H1 (cell line): ENCODE results near the gene CBLC. TPM values are rescaled to one million over a fixed set of nuclear protein-coding genes. Genes with fewer than 3 reads are reported as not detected.

Experiments used
- BRCA1 ChIP-seq: IDR thresholded peaks from 2 replicates; pipeline ENCODE4 v1.6.1; 2012; ENCODE audit warnings: low read depth, low read length, improper control_type of control experiment
- CBX5 ChIP-seq: fragments of 300-800, 300-1000 bp; sonication (generic); IDR thresholded peaks from 2 replicates; pipeline ENCODE4 v1.7.1; 2016; ENCODE audit warnings: antibody characterized with exemption, low read length, low read depth
- CHD2 ChIP-seq: IDR thresholded peaks from 2 replicates; pipeline ENCODE4 v1.6.1; 2012; ENCODE audit warnings: low read length, improper control_type of control experiment
- KDM1A ChIP-seq: fragments of 200-600, 300-600 bp; sonication (generic); IDR thresholded peaks from 2 replicates; pipeline ENCODE4 v1.7.1; 2016; ENCODE audit warnings: mild to moderate bottlenecking, low read length, borderline replicate concordance
- KDM5A ChIP-seq: fragments of 200-600 bp; IDR thresholded peaks from 2 replicates; pipeline ENCODE4 v1.7.1; 2012; ENCODE audit warnings: mild to moderate bottlenecking, low read length, inconsistent platforms, mixed read lengths
- RAD21 ChIP-seq, 2 experiments: IDR thresholded peaks in 1 of 2; conservative IDR thresholded peaks in 1 of 2; 2 replicates each; pipeline ENCODE4 v1.6.1; 2011; ENCODE audit warnings: low read depth in 2 of 2, low read length in 2 of 2, improper control_type of control experiment in 1 of 2, inconsistent platforms in 1 of 2, mild to moderate bottlenecking in 1 of 2, moderate library complexity in 1 of 2
- RNF2 ChIP-seq: fragments of 200-900, 300-1000 bp; sonication (generic); IDR thresholded peaks from 2 replicates; pipeline ENCODE4 v1.7.1; 2016; ENCODE audit warnings: borderline replicate concordance, low read depth, mild to moderate bottlenecking, antibody characterized with exemption, low read length; ENCODE audit not compliant: poor library complexity, severe bottlenecking; ENCODE audit errors: missing control alignments
- SP2 ChIP-seq: IDR thresholded peaks from 2 replicates; pipeline ENCODE4 v1.6.1; 2012; ENCODE audit warnings: mild to moderate bottlenecking, low read length, inconsistent platforms
- SP4 ChIP-seq: IDR thresholded peaks from 2 replicates; pipeline ENCODE4 v1.6.1; 2012; ENCODE audit warnings: low read length, inconsistent platforms
- polyA plus RNA-seq, 7 experiments: library from polyadenylated mRNA; depleted of rRNA in 3 of 7; stranded (reverse) in 5 of 7; unstranded in 2 of 7; fragments of >200 nt in 5 of 7; fragments of 200-250 nt in 2 of 7; gene quantifications; 1 replicate in 5 of 7; 2 replicates in 1 of 7; 4 replicates in 1 of 7; pipeline versions ENCODE4 v1.2.1 to v1.2.3, GENCODE V29; 2011 to 2013; ENCODE audit warnings: missing spikeins in 2 of 7, mixed read lengths in 2 of 7
- total RNA-seq: library from RNA; stranded (reverse); fragmentation: NEBNext Ultra II Directional; extraction: Animal tissue kit (Norgen Biotek cat#: 25700); gene quantifications from 2 replicates; pipeline ENCODE4 v1.2.1, GENCODE V29; 2021
- TF ChIP-seq, protein P1 (sequence below): fragments of 300-600 bp; sonication (generic); IDR thresholded peaks from 2 replicates; pipeline ENCODE4 v1.7.1; 2012; ENCODE audit warnings: low read length, moderate library complexity, mild to moderate bottlenecking, inconsistent platforms; ENCODE audit not compliant: insufficient replicate concordance

Gene CBLC
- total and polyA plus RNA-seq, 2 of the 8 experiments (the other 6 are each of a cell fraction or from before 2014, with no cell fraction given), result 17.4 to 35.7 TPM

DNA sequence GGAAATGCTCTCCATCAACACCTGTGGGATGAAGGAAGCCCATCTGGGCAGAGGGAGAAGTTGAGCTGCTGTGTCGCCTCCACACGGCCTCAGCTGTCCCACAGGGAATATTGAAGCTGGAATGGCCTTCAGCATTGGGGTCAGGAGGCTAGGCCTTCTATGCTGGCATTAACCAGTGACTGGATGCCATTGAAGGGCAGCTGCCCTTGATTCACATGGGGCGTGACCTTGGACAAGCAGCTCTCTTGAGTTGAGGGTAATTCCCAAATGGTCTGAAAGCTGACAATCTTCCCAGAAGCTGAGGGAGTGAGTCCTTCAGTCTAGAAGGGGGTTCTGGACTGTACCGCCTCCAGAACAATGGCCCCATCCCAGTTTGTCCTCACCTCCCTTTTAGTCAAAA lies 22.5 kb upstream of the CBLC start (continued):
- TF ChIP-seq, protein P1, sequence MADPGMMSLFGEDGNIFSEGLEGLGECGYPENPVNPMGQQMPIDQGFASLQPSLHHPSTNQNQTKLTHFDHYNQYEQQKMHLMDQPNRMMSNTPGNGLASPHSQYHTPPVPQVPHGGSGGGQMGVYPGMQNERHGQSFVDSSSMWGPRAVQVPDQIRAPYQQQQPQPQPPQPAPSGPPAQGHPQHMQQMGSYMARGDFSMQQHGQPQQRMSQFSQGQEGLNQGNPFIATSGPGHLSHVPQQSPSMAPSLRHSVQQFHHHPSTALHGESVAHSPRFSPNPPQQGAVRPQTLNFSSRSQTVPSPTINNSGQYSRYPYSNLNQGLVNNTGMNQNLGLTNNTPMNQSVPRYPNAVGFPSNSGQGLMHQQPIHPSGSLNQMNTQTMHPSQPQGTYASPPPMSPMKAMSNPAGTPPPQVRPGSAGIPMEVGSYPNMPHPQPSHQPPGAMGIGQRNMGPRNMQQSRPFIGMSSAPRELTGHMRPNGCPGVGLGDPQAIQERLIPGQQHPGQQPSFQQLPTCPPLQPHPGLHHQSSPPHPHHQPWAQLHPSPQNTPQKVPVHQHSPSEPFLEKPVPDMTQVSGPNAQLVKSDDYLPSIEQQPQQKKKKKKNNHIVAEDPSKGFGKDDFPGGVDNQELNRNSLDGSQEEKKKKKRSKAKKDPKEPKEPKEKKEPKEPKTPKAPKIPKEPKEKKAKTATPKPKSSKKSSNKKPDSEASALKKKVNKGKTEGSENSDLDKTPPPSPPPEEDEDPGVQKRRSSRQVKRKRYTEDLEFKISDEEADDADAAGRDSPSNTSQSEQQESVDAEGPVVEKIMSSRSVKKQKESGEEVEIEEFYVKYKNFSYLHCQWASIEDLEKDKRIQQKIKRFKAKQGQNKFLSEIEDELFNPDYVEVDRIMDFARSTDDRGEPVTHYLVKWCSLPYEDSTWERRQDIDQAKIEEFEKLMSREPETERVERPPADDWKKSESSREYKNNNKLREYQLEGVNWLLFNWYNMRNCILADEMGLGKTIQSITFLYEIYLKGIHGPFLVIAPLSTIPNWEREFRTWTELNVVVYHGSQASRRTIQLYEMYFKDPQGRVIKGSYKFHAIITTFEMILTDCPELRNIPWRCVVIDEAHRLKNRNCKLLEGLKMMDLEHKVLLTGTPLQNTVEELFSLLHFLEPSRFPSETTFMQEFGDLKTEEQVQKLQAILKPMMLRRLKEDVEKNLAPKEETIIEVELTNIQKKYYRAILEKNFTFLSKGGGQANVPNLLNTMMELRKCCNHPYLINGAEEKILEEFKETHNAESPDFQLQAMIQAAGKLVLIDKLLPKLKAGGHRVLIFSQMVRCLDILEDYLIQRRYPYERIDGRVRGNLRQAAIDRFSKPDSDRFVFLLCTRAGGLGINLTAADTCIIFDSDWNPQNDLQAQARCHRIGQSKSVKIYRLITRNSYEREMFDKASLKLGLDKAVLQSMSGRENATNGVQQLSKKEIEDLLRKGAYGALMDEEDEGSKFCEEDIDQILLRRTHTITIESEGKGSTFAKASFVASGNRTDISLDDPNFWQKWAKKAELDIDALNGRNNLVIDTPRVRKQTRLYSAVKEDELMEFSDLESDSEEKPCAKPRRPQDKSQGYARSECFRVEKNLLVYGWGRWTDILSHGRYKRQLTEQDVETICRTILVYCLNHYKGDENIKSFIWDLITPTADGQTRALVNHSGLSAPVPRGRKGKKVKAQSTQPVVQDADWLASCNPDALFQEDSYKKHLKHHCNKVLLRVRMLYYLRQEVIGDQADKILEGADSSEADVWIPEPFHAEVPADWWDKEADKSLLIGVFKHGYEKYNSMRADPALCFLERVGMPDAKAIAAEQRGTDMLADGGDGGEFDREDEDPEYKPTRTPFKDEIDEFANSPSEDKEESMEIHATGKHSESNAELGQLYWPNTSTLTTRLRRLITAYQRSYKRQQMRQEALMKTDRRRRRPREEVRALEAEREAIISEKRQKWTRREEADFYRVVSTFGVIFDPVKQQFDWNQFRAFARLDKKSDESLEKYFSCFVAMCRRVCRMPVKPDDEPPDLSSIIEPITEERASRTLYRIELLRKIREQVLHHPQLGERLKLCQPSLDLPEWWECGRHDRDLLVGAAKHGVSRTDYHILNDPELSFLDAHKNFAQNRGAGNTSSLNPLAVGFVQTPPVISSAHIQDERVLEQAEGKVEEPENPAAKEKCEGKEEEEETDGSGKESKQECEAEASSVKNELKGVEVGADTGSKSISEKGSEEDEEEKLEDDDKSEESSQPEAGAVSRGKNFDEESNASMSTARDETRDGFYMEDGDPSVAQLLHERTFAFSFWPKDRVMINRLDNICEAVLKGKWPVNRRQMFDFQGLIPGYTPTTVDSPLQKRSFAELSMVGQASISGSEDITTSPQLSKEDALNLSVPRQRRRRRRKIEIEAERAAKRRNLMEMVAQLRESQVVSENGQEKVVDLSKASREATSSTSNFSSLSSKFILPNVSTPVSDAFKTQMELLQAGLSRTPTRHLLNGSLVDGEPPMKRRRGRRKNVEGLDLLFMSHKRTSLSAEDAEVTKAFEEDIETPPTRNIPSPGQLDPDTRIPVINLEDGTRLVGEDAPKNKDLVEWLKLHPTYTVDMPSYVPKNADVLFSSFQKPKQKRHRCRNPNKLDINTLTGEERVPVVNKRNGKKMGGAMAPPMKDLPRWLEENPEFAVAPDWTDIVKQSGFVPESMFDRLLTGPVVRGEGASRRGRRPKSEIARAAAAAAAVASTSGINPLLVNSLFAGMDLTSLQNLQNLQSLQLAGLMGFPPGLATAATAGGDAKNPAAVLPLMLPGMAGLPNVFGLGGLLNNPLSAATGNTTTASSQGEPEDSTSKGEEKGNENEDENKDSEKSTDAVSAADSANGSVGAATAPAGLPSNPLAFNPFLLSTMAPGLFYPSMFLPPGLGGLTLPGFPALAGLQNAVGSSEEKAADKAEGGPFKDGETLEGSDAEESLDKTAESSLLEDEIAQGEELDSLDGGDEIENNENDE, result no peak
- TF ChIP-seq BRCA1 (no peak), SP4 (no peak), CBX5 (no peak), KDM5A (no peak), KDM1A (no peak), SP2 (no peak), RAD21 (IDR thresholded peaks at IDR 0.05 in 1 of 2, conservative IDR thresholded peaks at IDR 0.05 in 1 of 2; ENCODE audit: low read depth in 2 of 2, low read length in 2 of 2) (no peak), CHD2 (no peak), RNF2 (no peak)
